NCI-H2029 treated with DMSO at 0.1 percent for 48 hours (cell line): ENCODE measurements around the gene CXorf49.
"Not testable (repeated sequence)": the region's sequence is repeated elsewhere in the genome, so short reads cannot be mapped to it uniquely, and the experiment has no call there.

Source experiments
- DNase-seq: peaks from one replicate; lab custom pipeline; 2025; lab: John Stamatoyannopoulos, UW

Gene CXorf49

GRCh38 chrX:71671938-71672337 is 46.1 kb downstream of the CXorf49 start:
- no peak for DNase-seq

GRCh38 chrX:71671043-71671780 is 46.9 kb downstream of the CXorf49 start:
- no peak for DNase-seq

GRCh38 chrX:71669947-71670346 is 48.1 kb downstream of the CXorf49 start:
- DNase-seq: not testable (repeated sequence)

GRCh38 chrX:71669492-71669891 is 48.6 kb downstream of the CXorf49 start:
- DNase-seq: no peak

GRCh38 chrX:71668248-71668595 is 49.9 kb downstream of the CXorf49 start:
- DNase-seq: no peak

- DNase-seq: peak; percentile 43
These were observed 50.5 kb downstream of the CXorf49 start, which contains the start of gene LOC101059915 for GRCh38 chrX:71667328-71668247. Gene LOC101059915, plus strand, starts transcription at chrX:71667546.

- DNase-seq: no peak
These were observed 51.6 kb downstream of the CXorf49 start for GRCh38 chrX:71666240-71667223.

- DNase-seq: no peak
These were observed 52.3 kb downstream of the CXorf49 start for GRCh38 chrX:71665747-71666146.

GRCh38 chrX:71664889-71665491 is 53.1 kb downstream of the CXorf49 start:
- DNase-seq: no peak
